ENCODE results near the gene CALR.

Gene CALR

GRCh38 chr19:12930002-12930645 is 8.3 kb upstream of the CALR start:
- H3K4me3 ChIP-seq (ENCODE audit: low read depth, low read length): no peak overlapping the region
- TF ChIP-seq ZNF791 (tag by site-specific recombination; IDR thresholded peaks at IDR 0.05) (no peak), REPIN1 (tag by site-specific recombination; IDR thresholded peaks at IDR 0.05; ENCODE audit: low read depth) (no peak), SCRT2 (tag by site-specific recombination; IDR thresholded peaks at IDR 0.05) (peak; percentile 88), GLIS2 (tag by site-specific recombination; IDR thresholded peaks at IDR 0.05) (0 out of 2 replicates have a peak, but pooled peaks have one; percentile 36), SCRT1 (tag by site-specific recombination; IDR thresholded peaks at IDR 0.05; ENCODE audit: borderline replicate concordance) (peak; percentile 42; the same call in 1 of the 2 replicates)
- CTCF ChIA-PET: interaction anchor here (0.6 to 0.9 kb wide), 3 partner anchors 25 to 35 kb away, joined by 3 read pairs; no protein-coding TSS in a partner anchor
- H3K36me3 ChIP-seq (ENCODE audit: control insufficient read depth in 2 of 2, insufficient read depth in 1 of 2, low read length in 2 of 2): peaks cover 43 to 55% of the 10 kb centered on the region in 2 experiments
- no peaks in the 10 kb centered on the region for H3K9me3 ChIP-seq (ENCODE audit: control insufficient read depth, insufficient read depth, low read depth, low read length)
- no peak overlapping the region for H3K27ac ChIP-seq (ENCODE audit: extremely low read depth, low read depth, low read length)
- no peaks in the 10 kb centered on the region; the same call in 1 of the 2 replicates for H3K4me1 ChIP-seq (ENCODE audit: control insufficient read depth, insufficient read depth, low read length)
- POLR2A ChIA-PET: interaction anchor here (1.6 kb wide), 1 partner anchor 11 kb away, joined by 8 read pairs; the partner anchor contains the start of gene SYCE2

GRCh38 chr19:12932392-12933286 is 5.8 kb upstream of the CALR start:
- ChIA-PET POLR2A (interaction anchor here (0.6 to 2.6 kb wide), 19 partner anchors 9 to 1839 kb away, joined by 3 to 18 read pairs (median 7); partner anchors contain the start of genes DAND5, DNASE2, GCDH and SYCE2), CTCF (interaction anchor here (0.6 to 1.8 kb wide), 8 partner anchors 11 to 166 kb away, joined by 3 to 7 read pairs (median 3); no protein-coding TSS in a partner anchor)
- Histone ChIP-seq H3K36me3 (ENCODE audit: control insufficient read depth in 2 of 2, insufficient read depth in 1 of 2, low read length in 2 of 2) (peaks cover 31 to 37% of the 10 kb centered on the region in 2 experiments), H3K4me1 (ENCODE audit: control insufficient read depth, insufficient read depth, low read length) (peaks cover 4% of the 10 kb centered on the region), H3K4me3 (ENCODE audit: low read depth, low read length) (peak overlapping the region; percentile 99), H3K9me3 (ENCODE audit: control insufficient read depth, insufficient read depth, low read depth, low read length) (no peaks in the 10 kb centered on the region), H3K27ac (ENCODE audit: extremely low read depth, low read depth, low read length) (peak overlapping the region; percentile 88)
- TF ChIP-seq ZNF138 (tag by site-specific recombination; IDR thresholded peaks at IDR 0.05; ENCODE audit: borderline replicate concordance): no peak
- TF ChIP-seq ZNF639 (tag by site-specific recombination; IDR thresholded peaks at IDR 0.05): no peak; the same call in 1 of the 2 replicates
- no peak for TF ChIP-seq FEZF1 (tag by site-specific recombination; IDR thresholded peaks at IDR 0.05)
- TF ChIP-seq AEBP2 (tag by site-specific recombination; IDR thresholded peaks at IDR 0.05; ENCODE audit: borderline replicate concordance): no peak
- TF ChIP-seq OSR2 (tag by site-specific recombination; IDR thresholded peaks at IDR 0.05): no peak
- no peak for TF ChIP-seq ZNF513 (tag by site-specific recombination; IDR thresholded peaks at IDR 0.05)
- TF ChIP-seq ZNF2 (tag by site-specific recombination; IDR thresholded peaks at IDR 0.05): 0 out of 2 replicates have a peak, but pooled peaks have one; percentile 18
- no peak for TF ChIP-seq PRDM6 (tag by site-specific recombination; IDR thresholded peaks at IDR 0.05)
